GM19239 (cell line): ENCODE measurements around the gene ATP5F1D.
"Not testable (repeated sequence)": the region's sequence is repeated elsewhere in the genome, so short reads cannot be mapped to it uniquely, and the experiment has no call there.

ENCODE experiments used
- DNase-seq: peaks from one replicate; pipeline ENCODE4 v3.0.0; 2011; ENCODE audit warnings: low spot score; ENCODE audit not compliant: insufficient read length
- FAIRE-seq: peaks from 2 replicates; lab custom pipeline; 2011; peaks lifted over from hg19 to GRCh38; lab: Jason Lieb, UNC

ATP5F1D gene

DNA sequence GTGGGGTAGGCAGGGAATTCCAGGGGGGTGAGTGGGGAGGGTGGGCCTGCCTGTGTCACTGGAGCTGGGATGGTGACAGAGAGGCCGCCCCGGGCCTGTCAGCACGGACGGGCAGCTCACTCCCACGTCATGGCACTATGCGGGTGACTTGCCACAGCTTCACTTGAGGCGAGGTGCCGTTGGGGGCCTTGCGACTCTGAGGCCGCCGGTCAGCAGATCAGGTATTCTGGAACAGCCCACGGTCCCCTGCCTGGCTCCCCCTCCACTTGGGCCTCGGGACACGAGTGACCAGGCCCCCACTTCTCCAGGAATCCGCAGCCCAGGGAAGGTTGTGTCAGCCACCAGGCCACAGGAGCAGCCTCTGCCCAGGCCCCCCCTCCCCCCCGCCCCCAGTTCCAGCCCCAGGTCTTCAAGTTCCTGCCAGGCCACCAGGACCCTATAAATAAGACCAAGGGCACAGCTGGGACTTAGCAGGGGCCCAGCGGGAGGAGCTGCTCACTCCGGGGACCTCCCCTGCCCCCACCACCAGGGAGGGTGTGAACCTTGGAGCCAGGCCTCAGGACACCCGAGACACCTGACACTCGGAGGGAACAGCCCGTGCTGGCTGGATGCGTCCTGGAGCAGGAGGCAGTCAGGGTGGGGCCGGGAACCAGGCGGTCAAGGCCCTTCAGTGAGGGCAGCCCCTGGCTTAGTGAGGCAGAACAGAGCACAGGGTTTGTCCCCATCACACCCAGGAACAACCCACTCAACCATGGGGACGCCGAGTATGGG, 4.1 kb downstream of the ATP5F1D start:
- no peak for DNase-seq
- FAIRE-seq = no peak

DNA sequence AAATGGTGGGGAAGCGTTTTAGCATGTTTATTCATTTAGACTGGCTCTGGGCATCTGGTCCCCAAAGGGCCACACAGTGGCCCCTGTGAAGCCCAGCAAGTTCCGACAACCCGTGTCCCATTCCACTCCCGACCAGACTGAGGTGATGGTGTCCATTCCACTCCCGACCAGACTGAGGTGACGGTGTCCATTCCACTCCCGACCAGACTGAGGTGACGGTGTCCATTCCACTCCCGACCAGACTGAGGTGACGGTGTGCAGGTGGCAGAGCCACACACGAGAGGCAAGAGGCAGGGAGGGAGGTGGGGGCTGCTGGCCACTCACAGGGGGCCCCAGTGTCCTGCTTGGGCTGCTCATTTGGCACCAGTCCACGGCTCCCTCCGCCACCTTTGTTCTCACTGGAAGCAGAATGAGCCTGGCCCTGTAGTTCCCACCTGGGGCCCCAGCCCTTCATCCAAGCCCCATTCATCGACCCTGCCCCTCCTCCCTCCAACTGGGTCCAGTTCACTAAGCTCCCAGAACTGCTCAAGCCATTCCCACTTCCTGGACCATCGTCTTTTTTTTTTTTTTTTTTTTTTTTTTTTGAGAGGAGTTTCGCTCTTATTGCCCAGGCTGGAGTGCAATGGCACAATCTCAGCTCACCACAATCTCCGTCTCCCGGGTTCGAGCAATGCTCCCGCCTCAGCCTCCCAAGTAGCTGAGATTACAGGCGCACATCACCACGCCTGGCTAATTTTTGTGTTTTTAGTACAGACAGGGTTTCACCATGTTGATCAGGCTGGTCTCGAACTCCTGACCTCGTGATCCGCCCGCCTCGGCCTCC, 4.9 kb downstream of the ATP5F1D start:
- not testable (repeated sequence) for DNase-seq, FAIRE-seq

DNA sequence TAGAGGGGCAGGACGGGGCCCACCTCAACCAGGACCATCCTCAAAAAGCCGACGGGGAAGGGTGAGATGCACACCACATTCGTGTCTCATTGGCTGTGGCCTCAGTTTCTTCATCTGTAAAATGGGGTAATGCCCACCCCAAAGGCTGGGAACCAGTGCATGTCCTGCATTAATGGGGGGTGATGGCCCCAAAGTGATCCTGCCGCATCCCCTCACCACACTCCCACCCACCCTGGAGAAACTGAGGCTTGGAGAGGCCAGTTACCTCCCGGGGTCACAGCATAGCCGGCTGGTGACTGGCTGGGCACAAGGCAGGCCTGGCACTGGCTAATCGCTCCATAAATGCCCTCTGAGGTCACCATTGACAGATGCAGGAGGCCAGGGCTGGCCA, 6.2 kb downstream of the ATP5F1D start:
- FAIRE-seq (no peak), DNase-seq (no peak)

DNA sequence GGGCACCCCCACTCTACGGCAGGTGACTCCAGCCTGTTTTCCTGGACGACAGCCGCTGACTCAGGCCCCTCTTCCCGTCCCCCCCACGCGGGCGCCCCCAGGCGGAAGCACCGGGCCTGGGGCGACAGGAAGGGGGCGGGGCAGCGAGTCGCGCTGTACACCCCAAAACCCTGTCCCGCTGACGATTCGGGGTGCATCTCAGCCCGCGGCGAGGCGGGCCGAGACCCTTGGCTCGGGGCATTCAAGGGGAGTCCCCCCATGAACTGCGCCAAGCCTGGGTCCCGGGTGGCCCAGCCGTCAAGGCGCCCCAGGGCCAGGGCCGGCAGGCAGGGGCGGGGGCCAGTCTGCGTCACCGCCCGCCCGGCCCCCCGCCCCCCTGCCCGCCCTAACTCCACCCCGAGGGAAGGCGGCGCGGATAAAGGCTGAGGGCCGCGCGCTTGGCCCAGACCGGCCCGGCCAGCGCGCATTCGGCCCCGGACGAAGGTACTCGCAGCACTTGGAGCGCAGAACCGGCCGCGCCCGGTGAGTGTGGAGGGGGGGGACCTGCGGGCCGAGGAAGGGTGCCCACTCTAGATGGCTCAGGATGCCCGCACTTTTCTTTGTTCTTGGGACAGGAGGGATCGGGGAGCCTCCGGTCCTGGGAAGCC, 6.7 kb downstream of the ATP5F1D start, which contains the start of gene MIDN:
Gene MIDN (plus strand): TSS at position 445 of the 647 bp plus-strand sequence. CDS start 1,714 bp downstream, outside the sequence.
- FAIRE-seq = peak; percentile 56
- no peak for DNase-seq

DNA sequence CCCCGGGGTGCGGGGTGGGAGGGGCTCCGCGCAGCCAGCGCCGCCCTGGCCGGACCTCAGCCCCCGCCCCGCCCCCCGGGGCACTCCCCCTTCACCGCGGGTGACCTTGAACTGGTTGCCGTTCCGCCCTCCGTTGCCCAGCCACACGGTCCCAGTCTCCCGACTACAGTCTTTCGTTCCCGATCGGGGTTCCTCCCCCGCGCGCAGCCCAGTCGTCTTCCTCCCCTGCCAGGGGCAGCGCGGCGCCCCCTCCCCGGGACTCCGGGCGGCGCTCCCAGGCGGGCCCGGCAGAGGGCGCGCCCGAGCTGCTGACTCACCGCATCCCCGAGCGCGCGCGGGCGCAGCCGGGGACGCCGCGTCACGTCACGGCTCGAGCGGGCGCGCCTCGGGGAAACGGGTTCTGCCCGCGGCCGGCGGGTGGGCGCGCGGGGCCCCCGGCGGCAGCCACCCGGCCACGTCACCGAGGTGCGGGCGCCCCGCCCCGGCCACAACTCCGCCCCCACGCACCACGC, 7.3 kb downstream of the ATP5F1D start:
- DNase-seq = no peak
- no peak for FAIRE-seq

DNA sequence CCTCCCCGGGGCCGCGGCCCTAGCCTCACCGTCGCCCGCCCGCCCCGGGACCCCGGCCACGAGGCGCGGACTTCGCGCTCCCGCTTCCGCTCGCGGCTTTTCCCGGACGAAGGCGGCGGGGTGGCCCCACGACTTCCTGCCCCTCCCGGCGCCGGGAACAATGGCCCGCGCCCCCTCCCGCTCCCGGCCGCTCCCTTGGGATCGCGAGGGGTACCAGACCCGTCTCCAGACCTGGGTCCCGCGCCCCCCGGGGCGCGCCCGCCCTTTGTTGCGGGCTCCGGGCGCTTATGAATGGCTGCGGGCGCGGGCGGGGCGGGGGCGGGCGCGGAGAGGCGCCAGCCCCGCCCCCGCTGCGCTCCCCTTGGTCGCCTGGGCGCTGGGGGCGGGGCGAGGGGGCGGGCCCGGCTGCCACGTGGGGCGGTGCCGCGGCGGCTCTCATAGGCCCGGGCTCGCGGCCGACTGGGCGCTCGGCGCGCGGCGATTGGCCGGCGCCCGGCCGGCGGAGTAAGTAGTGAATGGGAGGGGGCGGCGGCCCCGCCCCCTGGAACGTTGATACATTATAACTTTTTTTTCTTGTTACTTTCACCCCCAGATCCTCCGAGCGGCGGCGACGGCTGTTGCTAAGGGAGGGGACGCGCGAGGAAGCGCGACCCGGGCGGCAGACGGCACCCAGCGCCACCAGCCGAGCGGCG, 7.9 kb downstream of the ATP5F1D start:
- DNase-seq (peak; percentile 96), FAIRE-seq (peak; percentile 57)

DNA sequence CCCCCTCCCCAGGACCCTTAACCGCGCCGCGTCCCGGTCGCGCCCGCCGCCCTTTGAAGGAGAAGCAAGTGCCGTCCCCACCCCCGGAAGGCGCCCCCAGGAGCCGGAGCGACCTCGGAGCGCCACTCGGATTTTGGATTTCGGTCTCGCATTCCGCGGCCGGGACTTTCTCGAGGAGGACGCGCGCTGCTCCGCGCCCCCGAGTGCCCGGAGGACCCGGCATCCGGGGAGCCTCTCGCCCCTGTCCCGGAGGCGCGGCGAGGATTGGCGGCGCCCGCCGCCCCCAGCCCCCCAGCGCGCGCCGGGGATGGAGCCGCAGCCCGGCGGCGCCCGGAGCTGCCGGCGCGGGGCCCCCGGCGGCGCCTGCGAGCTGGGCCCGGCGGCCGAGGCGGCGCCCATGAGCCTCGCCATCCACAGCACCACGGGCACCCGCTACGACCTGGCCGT, 8.5 kb downstream of the ATP5F1D start:
- FAIRE-seq (no peak), DNase-seq (no peak)

DNA sequence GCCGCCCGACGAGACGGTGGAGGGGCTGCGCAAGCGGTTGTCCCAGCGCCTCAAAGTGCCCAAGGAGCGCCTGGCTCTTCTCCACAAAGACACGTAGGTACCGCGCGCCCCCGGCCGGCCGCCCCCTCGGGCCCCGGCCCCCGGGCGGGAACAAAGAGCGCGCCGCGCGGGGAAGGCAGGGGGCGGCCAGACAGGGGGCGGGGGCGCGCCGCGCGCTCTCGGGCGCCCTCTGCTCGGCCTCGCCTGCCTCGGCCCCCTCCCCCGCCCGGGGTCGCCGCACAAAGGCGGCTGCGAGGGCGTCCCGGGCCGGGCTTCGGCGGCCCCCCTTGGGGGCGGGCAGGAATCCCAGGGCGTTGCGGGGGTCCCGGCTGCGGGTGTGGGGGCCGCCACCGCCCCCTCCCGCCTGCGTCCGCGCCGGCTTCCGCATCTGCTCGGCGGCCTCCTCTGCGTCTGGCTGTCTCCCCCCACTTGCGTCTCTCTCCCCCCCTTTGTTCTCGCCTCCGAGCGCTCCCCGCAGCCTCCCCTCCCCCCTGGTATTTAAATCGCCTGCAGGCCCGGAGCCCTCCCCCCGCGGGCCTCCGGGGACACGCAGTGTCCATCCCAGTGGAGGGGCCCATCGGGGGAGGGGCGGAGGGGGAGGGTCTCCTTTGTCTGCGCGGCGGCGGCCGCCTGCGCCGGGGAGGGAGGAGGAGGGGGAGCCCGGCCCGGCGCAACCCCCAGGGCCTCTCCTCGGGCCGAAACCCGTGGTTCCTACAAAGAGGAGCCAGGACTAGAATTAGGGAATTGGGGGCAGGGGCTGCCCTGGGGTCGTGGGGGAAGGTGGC, 9.1 kb downstream of the ATP5F1D start:
- no peak for FAIRE-seq

DNA sequence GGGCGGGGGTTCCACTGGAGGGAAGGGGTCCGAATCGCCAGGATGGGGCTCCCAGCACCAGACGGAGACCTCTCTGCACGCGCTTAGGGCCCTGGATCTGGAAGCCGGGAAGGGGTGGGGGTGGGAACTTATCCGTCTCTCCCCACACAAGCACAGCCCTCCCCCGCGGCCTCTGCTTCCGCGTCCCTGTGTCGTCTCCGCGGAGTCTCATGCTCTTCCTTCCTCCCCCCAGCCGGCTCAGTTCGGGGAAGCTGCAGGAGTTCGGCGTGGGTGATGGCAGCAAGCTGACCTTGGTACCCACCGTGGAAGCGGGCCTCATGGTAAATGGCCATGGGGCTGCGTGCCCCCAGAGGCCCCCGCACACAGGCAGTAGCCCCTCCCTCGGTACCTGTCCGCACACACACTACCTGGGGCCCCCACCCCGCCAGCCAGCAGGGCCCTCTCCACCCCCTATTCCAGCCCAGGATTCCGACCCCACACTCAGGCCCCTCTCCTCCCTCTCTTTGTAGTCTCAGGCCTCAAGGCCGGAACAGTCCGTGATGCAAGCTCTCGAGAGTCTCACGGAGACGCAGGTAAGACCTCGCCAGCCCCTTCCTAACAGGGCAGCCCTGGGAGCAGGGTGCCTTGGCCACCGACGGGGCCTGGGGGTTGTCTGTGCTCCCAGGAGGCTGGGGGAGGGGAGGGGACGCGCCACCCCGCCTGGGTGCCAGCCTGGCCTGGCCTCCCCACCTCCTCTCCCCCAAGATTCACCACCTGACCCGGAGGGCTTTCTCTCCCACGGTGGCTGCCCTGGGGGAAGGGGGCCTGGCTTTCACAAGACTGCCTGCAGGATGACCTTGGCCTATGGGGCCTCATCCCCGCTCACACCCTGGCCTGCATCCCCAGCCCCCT, 10.0 kb downstream of the ATP5F1D start:
- DNase-seq (no peak), FAIRE-seq (peak; percentile 86)

More for the DNA sequence above, 9.1 kb downstream of the ATP5F1D start:
- no peak for DNase-seq

DNA sequence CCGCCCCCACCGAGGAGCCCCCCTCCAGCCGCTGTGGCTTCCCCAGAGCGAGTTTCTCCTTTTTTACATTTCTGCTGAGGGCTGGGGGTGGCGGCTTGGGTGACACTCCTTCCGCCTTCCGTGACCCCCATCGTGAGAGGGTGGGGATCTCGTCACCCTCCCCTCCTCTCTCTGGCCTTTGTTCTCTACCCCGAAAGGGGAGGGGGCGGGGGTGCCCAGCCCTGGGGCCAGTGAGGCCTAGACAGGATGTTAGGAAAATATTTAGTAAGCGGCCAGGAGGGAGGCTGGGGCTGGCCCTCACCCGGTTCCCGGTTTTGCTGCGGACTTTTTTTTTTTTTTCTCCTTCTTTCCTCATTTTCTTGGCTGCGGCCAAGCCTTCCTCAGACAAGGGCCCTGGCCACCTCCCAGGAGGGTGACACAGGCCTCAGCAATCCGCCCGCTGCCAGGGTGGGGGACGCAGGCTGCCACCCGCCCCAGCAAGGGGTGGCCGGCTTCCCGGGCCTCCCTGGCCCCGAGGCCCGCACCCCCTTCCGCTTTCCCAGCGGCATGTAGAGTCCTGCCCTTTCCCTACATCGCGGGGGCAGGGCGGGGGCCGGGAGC, 10.8 kb downstream of the ATP5F1D start:
- FAIRE-seq (no peak), DNase-seq (no peak)

DNA sequence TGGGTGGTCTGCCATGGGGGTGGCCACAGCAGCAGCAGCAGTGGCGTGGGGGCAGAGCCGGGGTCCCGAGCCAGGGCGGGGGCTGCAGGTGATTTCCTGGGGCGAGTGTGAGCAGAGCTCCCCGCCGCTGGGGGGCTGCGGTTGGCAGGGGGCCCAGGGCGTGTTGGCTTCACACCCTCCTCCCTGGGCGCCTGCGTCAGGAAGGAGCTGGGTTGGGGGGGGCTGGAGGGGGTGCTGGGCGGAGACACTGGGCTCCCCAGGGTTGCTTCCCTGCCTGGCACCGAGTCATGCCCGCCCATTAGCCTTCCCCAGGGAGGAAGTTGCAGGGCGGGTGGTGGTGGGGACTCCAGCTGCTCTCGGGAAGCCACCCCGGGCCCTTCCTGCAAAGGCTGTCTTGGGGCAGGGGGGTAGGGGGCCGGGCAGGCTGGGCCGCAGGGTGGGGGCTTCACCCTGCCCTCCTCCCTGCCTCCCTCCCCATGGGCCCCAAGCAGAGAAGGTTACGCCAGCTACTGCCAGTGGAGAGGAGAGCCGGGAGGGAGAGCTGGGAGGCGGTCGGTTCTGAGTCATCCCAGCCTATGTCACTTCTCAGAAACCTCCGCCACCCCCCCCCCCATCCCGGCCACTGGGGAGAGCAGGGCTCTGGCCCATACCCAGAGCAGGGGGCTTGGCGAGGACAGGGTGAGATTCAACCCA, 11.4 kb downstream of the ATP5F1D start:
- FAIRE-seq = peak; percentile 92
- DNase-seq = no peak

DNA sequence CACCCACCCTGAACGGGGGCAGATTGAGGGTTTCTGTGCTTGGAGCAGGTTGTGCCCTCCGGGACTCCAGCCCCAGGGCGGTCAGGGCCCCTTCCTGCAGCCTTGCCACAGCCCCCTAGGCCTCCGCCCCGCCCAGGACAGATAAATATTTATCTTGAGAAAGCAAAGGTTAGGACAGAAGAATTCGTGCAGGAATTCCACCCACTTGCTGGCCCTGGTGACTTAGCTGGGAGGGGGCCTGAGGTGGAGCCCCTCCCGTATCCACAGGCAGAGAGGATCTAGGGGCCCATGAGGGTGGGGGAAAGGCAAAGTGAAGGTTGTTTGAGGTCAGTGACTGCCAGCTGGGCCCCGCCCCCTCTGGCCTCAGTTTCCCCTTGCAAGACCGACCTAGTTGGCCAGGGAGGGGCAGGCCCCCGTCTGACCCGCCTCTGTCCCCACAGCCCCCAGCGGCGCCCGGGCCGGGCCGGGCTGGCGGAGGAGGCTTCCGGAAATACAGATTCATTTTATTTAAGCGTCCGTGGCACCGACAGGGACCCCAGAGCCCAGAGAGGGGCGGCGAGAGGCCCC, 12.0 kb downstream of the ATP5F1D start:
- no peak for DNase-seq
- FAIRE-seq = no peak

DNA sequence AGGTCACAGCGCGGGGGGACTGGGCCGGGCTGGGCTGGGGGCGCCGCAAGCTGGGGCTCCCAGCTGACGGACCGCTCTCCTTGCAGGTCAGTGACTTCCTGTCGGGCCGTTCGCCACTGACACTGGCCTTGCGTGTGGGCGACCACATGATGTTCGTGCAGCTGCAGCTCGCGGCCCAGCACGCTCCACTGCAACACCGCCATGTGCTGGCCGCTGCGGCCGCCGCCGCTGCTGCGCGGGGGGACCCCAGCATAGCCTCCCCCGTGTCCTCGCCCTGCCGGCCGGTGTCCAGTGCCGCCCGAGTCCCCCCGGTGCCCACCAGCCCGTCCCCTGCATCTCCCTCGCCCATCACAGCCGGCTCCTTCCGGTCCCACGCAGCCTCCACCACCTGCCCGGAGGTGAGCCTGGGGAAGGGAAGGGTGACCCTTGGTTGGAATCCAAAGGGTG, 12.6 kb downstream of the ATP5F1D start:
- DNase-seq = no peak
- no peak for FAIRE-seq

DNA sequence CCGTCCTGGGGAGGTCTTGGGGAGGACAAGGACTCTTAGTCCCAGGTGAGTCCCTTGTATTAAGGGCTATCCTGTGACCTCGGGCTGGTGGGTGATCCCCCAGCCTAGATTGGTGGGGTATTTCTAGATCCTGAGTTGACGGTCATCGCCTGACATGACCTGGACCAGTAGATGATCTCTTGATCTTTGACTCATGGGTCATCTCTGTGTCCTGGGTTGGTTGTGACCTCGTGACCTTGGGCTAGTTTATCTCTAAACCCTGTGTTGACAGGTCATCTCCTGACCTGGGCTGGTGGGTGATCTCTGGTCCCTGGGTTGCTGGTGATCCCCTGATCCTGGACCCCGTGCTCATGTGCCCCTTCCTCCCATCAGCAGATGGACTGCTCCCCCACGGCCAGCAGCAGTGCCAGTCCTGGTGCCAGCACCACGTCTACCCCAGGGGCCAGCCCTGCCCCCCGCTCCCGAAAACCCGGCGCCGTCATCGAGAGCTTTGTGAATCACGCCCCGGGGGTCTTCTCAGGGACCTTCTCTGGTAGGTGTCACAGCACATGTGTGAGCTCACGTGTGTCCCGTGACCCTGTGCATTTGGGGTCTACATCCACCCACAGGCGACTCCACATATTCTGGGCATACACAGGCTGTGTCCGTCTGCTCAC, 13.1 kb downstream of the ATP5F1D start:
- FAIRE-seq (no peak), DNase-seq (no peak)

DNA sequence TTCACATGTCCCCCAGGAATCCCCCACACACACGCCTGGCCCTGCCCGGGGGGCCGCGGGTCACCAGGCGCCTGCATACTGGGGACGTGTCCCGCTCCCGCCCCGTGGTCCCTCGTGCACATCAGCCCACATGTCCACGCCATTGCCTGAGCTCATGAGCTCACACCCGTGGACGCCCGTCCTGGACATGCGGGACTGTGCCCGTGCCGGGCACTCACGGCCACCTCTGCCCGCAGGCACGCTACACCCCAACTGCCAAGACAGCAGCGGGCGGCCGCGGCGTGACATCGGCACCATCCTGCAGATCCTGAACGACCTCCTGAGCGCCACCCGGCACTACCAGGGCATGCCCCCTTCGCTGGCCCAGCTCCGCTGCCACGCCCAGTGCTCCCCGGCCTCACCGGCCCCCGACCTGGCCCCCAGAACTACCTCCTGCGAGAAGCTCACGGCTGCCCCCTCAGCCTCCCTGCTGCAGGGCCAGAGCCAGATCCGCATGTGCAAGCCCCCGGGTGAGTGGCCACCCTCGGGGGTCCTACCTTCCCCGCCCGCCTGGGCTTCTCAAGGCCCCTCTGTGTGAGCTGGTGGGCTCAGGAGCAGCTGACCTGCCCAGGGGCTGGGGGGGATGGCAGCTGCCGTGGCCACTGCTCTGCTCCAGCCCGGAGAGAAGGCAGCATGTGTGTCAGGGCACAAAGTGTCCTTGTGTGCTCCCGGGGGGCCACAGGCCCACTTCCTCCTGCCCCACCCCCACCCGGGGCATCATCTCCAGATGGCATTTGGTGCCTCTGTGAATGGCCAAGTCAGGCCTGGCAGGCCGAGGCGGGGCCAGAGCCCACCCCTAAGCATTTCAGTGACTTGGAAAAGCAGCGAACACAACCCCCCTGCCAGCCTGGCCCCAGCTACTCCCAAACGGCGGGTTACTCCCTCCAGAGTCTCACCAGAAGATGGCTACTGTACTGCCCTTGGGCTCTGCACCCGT, 13.9 kb downstream of the ATP5F1D start:
- FAIRE-seq = no peak
- no peak for DNase-seq
